Muscle of leg (tissue), 11 donors: ENCODE measurements around the gene DDIT4. TPM values are rescaled to one million over a fixed set of nuclear protein-coding genes. Genes with fewer than 3 reads are reported as not detected.
"Not testable (repeated sequence)": the region's sequence is repeated elsewhere in the genome, so short reads cannot be mapped to it uniquely, and the experiment has no call there.

Experiments
- DNase-seq: peaks from one replicate; pipeline ENCODE4 v3.0.0; 2013
- H3K27ac ChIP-seq: one replicate; pipeline ENCODE4 v1.5.1; 2013; ENCODE audit warnings: mild to moderate bottlenecking, low read length, control low read depth
- H3K27me3 ChIP-seq: one replicate; pipeline ENCODE4 v1.6.1; 2013; ENCODE audit warnings: low read length; ENCODE audit not compliant: control insufficient read depth, insufficient read depth
- H3K36me3 ChIP-seq: one replicate; pipeline ENCODE4 v1.6.1; 2013; ENCODE audit warnings: low read length; ENCODE audit not compliant: control insufficient read depth, insufficient read depth
- H3K4me1 ChIP-seq: one replicate; pipeline ENCODE4 v1.6.1; 2013; ENCODE audit warnings: low read length; ENCODE audit not compliant: control insufficient read depth, insufficient read depth
- H3K4me3 ChIP-seq: one replicate; pipeline ENCODE4 v1.5.1; 2013; ENCODE audit warnings: low read length, control low read depth
- H3K9me3 ChIP-seq: replicated peaks from 2 replicates; pipeline ENCODE4 v1.6.1; 2013; ENCODE audit warnings: low read depth, low read length; ENCODE audit not compliant: control insufficient read depth
- WGBS: methylation state at CpG from one replicate; pipeline ENCODE4 v1.1.5; 2013; ENCODE audit warnings: missing lambda C conversion rate; ENCODE audit not compliant: insufficient coverage; 5-methylcytosine and 5-hydroxymethylcytosine counted together
- polyA plus RNA-seq, 8 donors: library from polyadenylated mRNA; unstranded; fragments of 120-200 nt; gene quantifications; one replicate each; pipeline versions ENCODE4 v1.2.1 to v1.2.3, GENCODE V29; 2013; ENCODE audit warnings: inconsistent platforms in 1 of 8, low replicate concordance in 1 of 8; ENCODE audit not compliant: insufficient read length in 8 of 8, insufficient read depth in 1 of 8
- total RNA-seq: library from RNA; stranded (reverse); fragments of 120-200 nt; gene quantifications from one replicate; pipeline ENCODE4 v1.2.4, GENCODE V29; 2013

The DDIT4 gene
- total and polyA plus RNA-seq, 9 donors: 67.2 to 99.8 (median 72.2) TPM

GRCh38 chr10:72245949-72246525, 27.7 kb upstream of the DDIT4 start:
- no peak for DNase-seq
- H3K4me1 ChIP-seq: peaks cover 66% of the 10 kb centered on the region
- no peaks in the 10 kb centered on the region for H3K27me3 ChIP-seq
- H3K9me3 ChIP-seq: no peaks in the 10 kb centered on the region
- H3K27ac ChIP-seq: peak overlapping the region; percentile 47
- H3K36me3 ChIP-seq: no peaks in the 10 kb centered on the region
- no CpG with 5 or more reads among the region's 3 CpGs for WGBS
- no peak overlapping the region for H3K4me3 ChIP-seq

- H3K4me1 ChIP-seq: peaks cover 78% of the 10 kb centered on the region
- no peak overlapping the region for H3K4me3 ChIP-seq
- peak overlapping the region; percentile 96 for H3K27ac ChIP-seq
- H3K9me3 ChIP-seq: no peaks in the 10 kb centered on the region
- WGBS: 6% methylated on average over 7 of the region's 10 CpGs
- H3K36me3 ChIP-seq: no peaks in the 10 kb centered on the region
- no peaks in the 10 kb centered on the region for H3K27me3 ChIP-seq
- DNase-seq: peak; percentile 97
Observed at GRCh38 chr10:72248468-72249151, 25.1 kb upstream of the DDIT4 start.

DNA sequence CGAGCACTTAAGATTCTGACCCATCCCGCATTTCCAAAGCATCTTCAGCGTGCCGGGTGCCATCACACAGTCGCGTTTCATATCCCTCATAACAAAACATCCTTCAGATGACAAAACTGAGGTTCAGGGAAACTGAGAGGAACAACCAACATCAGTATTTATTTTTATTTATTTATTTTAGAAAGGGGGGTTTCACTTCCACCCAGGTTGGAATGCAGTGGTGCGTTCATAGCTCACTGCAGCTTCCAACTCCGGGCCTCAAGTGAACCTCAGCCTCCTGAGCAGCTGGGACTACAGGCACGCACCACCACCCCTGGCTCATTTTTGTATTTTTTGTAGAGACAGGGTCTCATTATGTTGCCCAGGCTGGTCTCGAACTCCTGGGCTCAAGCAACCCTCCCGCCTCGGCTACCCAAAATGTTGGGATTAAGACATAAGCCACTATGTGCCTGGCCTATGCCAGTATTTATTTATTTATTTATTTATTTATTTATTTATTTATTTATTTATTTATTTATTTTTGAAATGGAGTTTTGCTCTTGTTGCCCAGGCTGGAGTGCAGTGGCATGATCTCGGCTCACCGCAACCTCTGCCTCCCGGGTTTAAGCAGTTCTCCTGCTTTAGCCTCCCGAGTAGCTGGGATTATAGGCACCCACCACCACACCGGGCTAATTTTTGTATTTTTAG, 24.4 kb upstream of the DDIT4 start:
- Histone ChIP-seq H3K4me1 (peaks cover 77% of the 10 kb centered on the region), H3K27ac (peak overlapping the region; percentile 96)
- DNase-seq, H3K4me3 ChIP-seq, H3K27me3 ChIP-seq, H3K9me3 ChIP-seq, H3K36me3 ChIP-seq: not testable (repeated sequence)
- 100% methylated on average over 1 of the region's 17 CpGs for WGBS

GRCh38 chr10:72250666-72251065, 23.1 kb upstream of the DDIT4 start:
- Histone ChIP-seq H3K36me3 (no peaks in the 10 kb centered on the region), H3K4me1 (peaks cover 80% of the 10 kb centered on the region), H3K4me3 (no peak overlapping the region), H3K9me3 (no peaks in the 10 kb centered on the region), H3K27ac (peak overlapping the region; percentile 56), H3K27me3 (no peaks in the 10 kb centered on the region)
- peak; percentile 97 for DNase-seq
- WGBS: no CpG with 5 or more reads among the region's 1 CpG

GRCh38 chr10:72251635-72252034, 22.1 kb upstream of the DDIT4 start:
- Histone ChIP-seq H3K4me3 (no peak overlapping the region), H3K4me1 (peaks cover 78% of the 10 kb centered on the region), H3K36me3 (no peaks in the 10 kb centered on the region), H3K27ac (peak overlapping the region; percentile 32), H3K27me3 (no peaks in the 10 kb centered on the region), H3K9me3 (no peaks in the 10 kb centered on the region)
- no peak for DNase-seq
- WGBS: 100% methylated on average over 1 of the region's 6 CpGs

DNA sequence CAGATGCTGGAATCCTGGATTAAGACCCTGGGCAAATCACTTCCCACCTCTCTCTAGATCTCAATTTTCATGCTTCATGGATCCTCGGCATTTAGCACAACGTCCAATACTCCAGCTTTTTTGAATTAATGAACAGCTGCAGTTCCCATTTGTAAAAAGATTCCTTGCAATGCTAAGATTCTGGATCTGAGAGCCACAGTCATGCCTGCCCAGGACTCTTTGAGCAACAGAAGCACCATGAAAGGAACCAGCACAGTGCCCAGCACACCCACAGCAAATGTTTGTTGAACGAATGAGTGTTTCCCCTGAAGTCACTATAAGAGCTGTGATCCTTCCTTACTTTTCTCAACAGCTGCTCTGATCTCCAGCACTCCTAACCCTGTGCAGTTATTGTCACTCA, 20.8 kb upstream of the DDIT4 start:
- peak overlapping the region; percentile 88 for H3K27ac ChIP-seq
- no peak overlapping the region for H3K4me3 ChIP-seq
- DNase-seq: peak; percentile 90
- H3K36me3 ChIP-seq: no peaks in the 10 kb centered on the region
- H3K4me1 ChIP-seq: peaks cover 76% of the 10 kb centered on the region
- 0% methylated on average over 2 of the region's 3 CpGs for WGBS
- H3K27me3 ChIP-seq: no peaks in the 10 kb centered on the region
- no peaks in the 10 kb centered on the region for H3K9me3 ChIP-seq

- no peaks in the 10 kb centered on the region for H3K27me3 ChIP-seq
- H3K4me3 ChIP-seq: no peak overlapping the region
- DNase-seq: no peak
Observed at GRCh38 chr10:72253578-72253977, 20.1 kb upstream of the DDIT4 start.

DNA sequence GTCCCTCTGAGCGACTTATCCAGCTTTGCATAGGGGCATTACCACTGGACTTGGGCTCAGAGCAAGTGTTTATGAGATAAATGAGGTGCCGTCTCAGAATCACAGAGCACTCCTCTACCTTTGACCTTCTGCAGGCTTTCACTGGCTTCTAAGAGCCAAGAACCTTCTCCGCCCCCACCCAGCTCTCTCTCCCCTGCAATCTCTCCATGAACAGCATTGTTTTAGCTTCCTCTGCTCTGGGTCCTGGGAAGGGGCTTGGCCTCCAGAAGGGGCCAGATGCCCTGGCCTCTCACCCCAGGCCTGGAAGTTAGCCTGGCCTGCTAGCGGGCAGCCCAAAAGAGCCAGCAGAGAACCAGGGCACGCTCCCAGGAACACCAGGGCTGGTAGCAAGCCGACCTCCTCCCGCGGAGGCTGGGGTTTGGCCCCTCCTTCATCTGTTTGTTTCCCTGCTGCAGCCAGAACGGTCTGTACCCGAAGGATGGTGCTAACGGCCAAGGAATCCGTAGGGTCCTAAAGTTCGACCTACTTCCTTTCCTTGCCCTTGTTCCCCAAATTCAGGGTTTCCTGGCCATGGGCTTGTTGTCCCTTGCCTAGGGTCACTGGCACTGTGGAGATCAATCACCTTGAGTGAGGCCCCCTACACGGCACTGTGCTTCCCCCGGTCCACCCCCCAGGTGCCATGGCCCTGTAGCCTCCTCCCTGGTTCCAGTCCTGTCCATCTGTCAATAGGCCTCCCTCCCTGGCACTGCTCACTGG, 18.7 kb upstream of the DDIT4 start:
- Histone ChIP-seq H3K9me3 (no peaks in the 10 kb centered on the region), H3K27me3 (no peaks in the 10 kb centered on the region), H3K4me1 (peaks cover 73% of the 10 kb centered on the region), H3K36me3 (no peaks in the 10 kb centered on the region), H3K27ac (peak overlapping the region; percentile 94), H3K4me3 (peak overlapping the region; percentile 35)
- 6% methylated on average over 13 of the region's 15 CpGs for WGBS
- peak; percentile 96 for DNase-seq

More at GRCh38 chr10:72253578-72253977, 20.1 kb upstream of the DDIT4 start:
- Histone ChIP-seq H3K9me3 (no peaks in the 10 kb centered on the region), H3K4me1 (peaks cover 70% of the 10 kb centered on the region), H3K36me3 (no peaks in the 10 kb centered on the region), H3K27ac (peak overlapping the region; percentile 88)
- WGBS: no CpG with 5 or more reads among the region's 7 CpGs

DNA sequence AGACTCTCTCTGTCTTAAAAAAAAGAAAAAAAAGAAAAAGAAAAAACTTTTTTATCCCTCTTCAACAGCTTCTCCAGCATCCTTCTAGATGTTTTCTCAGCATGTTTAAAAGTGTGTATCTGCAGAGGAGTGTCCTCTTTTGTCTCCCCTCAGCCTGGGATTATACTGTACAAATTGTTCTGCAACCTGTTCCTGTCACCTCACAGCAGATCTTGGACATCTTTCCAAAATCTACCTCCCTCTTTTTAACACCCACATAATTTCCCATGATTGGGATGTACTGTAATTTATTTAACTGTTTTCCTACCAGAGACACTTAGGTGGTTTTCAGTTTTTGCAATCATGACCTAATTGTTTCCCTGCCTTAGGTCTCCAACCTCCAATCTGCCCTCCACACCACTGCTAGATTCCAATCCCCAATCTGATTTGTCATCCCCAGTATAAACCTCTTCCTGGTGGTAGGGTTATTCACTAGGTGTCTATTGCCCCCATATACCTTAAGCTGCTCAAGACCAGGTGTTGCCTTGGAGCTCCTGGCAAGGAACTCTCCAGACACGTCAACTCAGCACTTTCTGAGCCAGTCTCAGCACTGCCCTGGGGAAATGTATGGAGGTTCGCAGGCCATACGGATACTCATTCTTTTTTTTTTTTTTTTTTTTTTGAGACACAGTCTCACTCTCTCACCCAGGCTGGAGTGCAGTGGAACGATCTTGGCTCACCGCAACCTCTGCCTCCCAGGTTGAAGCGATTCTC, 17.6 kb upstream of the DDIT4 start:
- Histone ChIP-seq H3K4me3 (no peak overlapping the region), H3K27me3 (no peaks in the 10 kb centered on the region), H3K4me1 (peaks cover 75% of the 10 kb centered on the region), H3K36me3 (no peaks in the 10 kb centered on the region), H3K9me3 (no peaks in the 10 kb centered on the region), H3K27ac (peak overlapping the region; percentile 31)
- no peak for DNase-seq
- WGBS: no CpG with 5 or more reads among the region's 6 CpGs
